Gastrocnemius medialis (tissue), 4 donors: Measurements from ENCODE around the gene CFLAR. TPM values are rescaled to one million over a fixed set of nuclear protein-coding genes. Genes with fewer than 3 reads are reported as not detected.
"Not testable (repeated sequence)": the region's sequence is repeated elsewhere in the genome, so short reads cannot be mapped to it uniquely, and the experiment has no call there.

Experiments used
- ATAC-seq, 2 donors: fragments of 150-250 bp; one replicate each; pipeline ENCODE4 v1.9.1; 2016
- DNase-seq, 2 donors: peaks; one replicate each; pipeline ENCODE4 v3.0.0-alpha.2; 2019
- H3K27ac ChIP-seq, 4 donors: fragments of 200-600 bp; sonication (generic); 1 replicate in 1 of 4; 2 replicates in 3 of 4; pipeline ENCODE4 v1.5.1; 2016 to 2018; ENCODE audit warnings: mild to moderate bottlenecking in 2 of 4, moderate library complexity in 1 of 4
- H3K27me3 ChIP-seq, 3 donors: fragments of 200-600 bp; sonication (generic) in 2 of 3; 1 replicate in 1 of 3; 2 replicates in 2 of 3; pipeline versions ENCODE4 v1.5.1 to v1.6.0; 2016 to 2019; ENCODE audit warnings: mild to moderate bottlenecking in 1 of 3, moderate library complexity in 1 of 3
- H3K36me3 ChIP-seq, 2 donors: fragments of 200-600 bp; sonication (generic) in 1 of 2; one replicate each; pipeline ENCODE4 v1.5.1; 2017 to 2018
- H3K4me1 ChIP-seq, 2 donors: fragments of 200-600 bp; sonication (generic) in 1 of 2; one replicate each; pipeline ENCODE4 v1.5.1; 2016 to 2017; ENCODE audit warnings: mild to moderate bottlenecking in 2 of 2
- H3K4me3 ChIP-seq, 4 donors: fragments of 200-600 bp; sonication (generic) in 3 of 4; 1 replicate in 1 of 4; 2 replicates in 3 of 4; pipeline ENCODE4 v1.5.1; 2016 to 2019; ENCODE audit warnings: mild to moderate bottlenecking in 2 of 4
- H3K9me3 ChIP-seq, 3 donors: fragments of 200-600 bp; sonication (generic) in 2 of 3; 1 replicate in 1 of 3; 2 replicates in 2 of 3; pipeline ENCODE4 v1.5.1; 2016 to 2019
- POLR2A ChIP-seq, 2 donors: fragments of 450-650 bp; IDR thresholded peaks; one replicate each; pipeline ENCODE4 v1.6.1; 2017; ENCODE audit warnings: antibody characterized with exemption in 2 of 2, mild to moderate bottlenecking in 2 of 2, moderate library complexity in 2 of 2
- in situ Hi-C, 4 donors: fragments of 200-750 bp; cut with MboI; loops; one replicate each; pipeline versions ENCODE4 v1.15.0 to v1.8.0; 2017; ENCODE audit warnings: low sequenced_read_pairs in 4 of 4
- intact Hi-C: fragments of 100-400 bp; cut with DNase I; formaldehyde crosslinking; loops from one replicate; pipeline ENCODE4 v1.15.1; 2023; ENCODE audit warnings: low total_unique reads
- total RNA-seq, 4 donors: library from RNA; depleted of rRNA; stranded (reverse); fragments of >200 nt; gene quantifications; one replicate each; pipeline versions ENCODE4 v1.1.0 to v1.2.3, GENCODE V29; 2016
- TF ChIP-seq, protein P1 (sequence below), 5 experiments: fragments of 450-650 bp in 3 of 5; fragments of 200-600 bp in 2 of 5; sonication (generic) in 2 of 5; IDR thresholded peaks in 4 of 5; conservative IDR thresholded peaks in 1 of 5; 1 replicate in 4 of 5; 2 replicates in 1 of 5; pipeline ENCODE4 v1.5.1; 2016 to 2019; ENCODE audit warnings: antibody characterized with exemption in 5 of 5, mild to moderate bottlenecking in 3 of 5, moderate library complexity in 3 of 5

Gene CFLAR
- total RNA-seq, 4 donors from 2014 or later = 298 to 491 (median 352) TPM

GRCh38 chr2:201167546-201167945 lies 51.6 kb downstream of the CFLAR start:
- H3K27ac ChIP-seq = peak overlapping the region in 2 of 4 donors; percentile 11 to 21
- ATAC-seq (no peak), DNase-seq (no peak)
- H3K9me3 ChIP-seq = no peaks in the 10 kb centered on the region
- no peaks in the 10 kb centered on the region for H3K4me1 ChIP-seq
- no peak for TF ChIP-seq POLR2A (IDR thresholded peaks at IDR 0.05)
- TF ChIP-seq, protein P1, sequence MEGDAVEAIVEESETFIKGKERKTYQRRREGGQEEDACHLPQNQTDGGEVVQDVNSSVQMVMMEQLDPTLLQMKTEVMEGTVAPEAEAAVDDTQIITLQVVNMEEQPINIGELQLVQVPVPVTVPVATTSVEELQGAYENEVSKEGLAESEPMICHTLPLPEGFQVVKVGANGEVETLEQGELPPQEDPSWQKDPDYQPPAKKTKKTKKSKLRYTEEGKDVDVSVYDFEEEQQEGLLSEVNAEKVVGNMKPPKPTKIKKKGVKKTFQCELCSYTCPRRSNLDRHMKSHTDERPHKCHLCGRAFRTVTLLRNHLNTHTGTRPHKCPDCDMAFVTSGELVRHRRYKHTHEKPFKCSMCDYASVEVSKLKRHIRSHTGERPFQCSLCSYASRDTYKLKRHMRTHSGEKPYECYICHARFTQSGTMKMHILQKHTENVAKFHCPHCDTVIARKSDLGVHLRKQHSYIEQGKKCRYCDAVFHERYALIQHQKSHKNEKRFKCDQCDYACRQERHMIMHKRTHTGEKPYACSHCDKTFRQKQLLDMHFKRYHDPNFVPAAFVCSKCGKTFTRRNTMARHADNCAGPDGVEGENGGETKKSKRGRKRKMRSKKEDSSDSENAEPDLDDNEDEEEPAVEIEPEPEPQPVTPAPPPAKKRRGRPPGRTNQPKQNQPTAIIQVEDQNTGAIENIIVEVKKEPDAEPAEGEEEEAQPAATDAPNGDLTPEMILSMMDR (IDR thresholded peaks at IDR 0.05 in 4 of 5, conservative IDR thresholded peaks at IDR 0.05 in 1 of 5) = no peak
- in situ Hi-C loops (no loop called here), intact Hi-C loops (no loop called here)
- peaks cover 12 to 37% of the 10 kb centered on the region in 2 donors for H3K36me3 ChIP-seq
- H3K27me3 ChIP-seq = no peaks in the 10 kb centered on the region
- no peak overlapping the region for H3K4me3 ChIP-seq

DNA sequence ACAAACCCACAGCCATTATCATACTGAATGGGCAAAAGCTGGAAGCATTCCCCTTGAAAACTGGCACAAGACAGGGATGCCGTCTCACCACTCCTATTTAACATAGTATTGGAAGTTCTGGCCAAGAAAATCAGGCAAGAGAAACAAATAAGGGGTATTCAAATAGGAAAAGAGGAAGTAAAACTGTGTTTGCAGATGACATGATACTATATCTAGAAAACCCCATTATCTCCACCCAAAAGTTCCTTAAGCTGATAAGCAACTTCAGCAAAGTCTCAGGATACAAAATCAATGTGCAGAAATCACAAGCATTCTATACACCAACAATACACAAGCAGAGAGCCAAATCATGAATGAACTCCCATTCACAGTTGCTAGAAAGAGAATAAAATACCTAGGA lies 52.5 kb downstream of the CFLAR start:
- H3K4me1 ChIP-seq, intact Hi-C loops, in situ Hi-C loops, DNase-seq, H3K4me3 ChIP-seq, H3K27me3 ChIP-seq, ATAC-seq, H3K9me3 ChIP-seq: not testable (repeated sequence)
- H3K36me3 ChIP-seq = peaks cover 9 to 28% of the 10 kb centered on the region in 2 donors
- peak overlapping the region in 1 of 4 donors; percentile 20 for H3K27ac ChIP-seq

DNA sequence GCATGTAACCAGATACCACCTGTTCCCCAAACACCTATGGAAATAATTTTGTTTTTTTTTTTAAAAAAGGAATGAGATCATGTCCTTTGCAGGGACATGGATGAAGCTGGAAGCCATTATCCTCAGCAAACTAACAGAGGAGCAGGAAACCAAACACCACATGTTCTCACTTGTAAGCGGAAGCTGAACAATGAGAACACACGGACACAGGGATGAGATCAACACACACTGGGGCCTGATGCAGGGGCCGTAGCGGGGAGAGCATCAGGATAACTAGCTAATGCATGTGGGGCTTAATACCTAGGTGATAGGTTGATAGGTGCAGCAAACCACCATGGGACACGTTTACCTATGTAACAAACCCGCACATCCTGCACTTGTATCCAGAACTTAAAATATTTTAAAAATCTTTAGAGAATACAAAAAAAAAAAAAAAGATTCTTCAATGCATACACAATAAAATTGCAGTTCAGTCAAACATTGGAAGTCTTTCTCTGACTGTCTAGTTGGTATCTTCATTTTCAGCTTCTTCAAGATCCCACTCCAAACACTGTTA lies 55.4 kb downstream of the CFLAR start:
- ATAC-seq (no peak), DNase-seq (no peak)
- Histone ChIP-seq H3K27ac (peak overlapping the region in 1 of 4 donors; percentile 23), H3K4me3 (no peak overlapping the region), H3K27me3 (no peaks in the 10 kb centered on the region), H3K36me3 (peaks cover 0 to 3% of the 10 kb centered on the region in 2 donors), H3K4me1 (no peaks in the 10 kb centered on the region), H3K9me3 (no peaks in the 10 kb centered on the region)
- in situ Hi-C loops (loop anchor here in 1 of 4 donors (10.0 kb wide), 1 partner anchor 207 kb away; the partner anchor contains the start of gene ORC2), intact Hi-C loops (no loop called here)
- TF ChIP-seq POLR2A (IDR thresholded peaks at IDR 0.05) = no peak
- TF ChIP-seq, protein P1 (IDR thresholded peaks at IDR 0.05 in 4 of 5, conservative IDR thresholded peaks at IDR 0.05 in 1 of 5) = no peak

- Histone ChIP-seq H3K4me1 (no peaks in the 10 kb centered on the region), H3K9me3 (no peaks in the 10 kb centered on the region), H3K4me3 (no peak overlapping the region), H3K36me3 (no peaks in the 10 kb centered on the region), H3K27ac (no peak overlapping the region), H3K27me3 (no peaks in the 10 kb centered on the region)
- TF ChIP-seq, protein P1 (IDR thresholded peaks at IDR 0.05 in 4 of 5, conservative IDR thresholded peaks at IDR 0.05 in 1 of 5) = no peak
- TF ChIP-seq POLR2A (IDR thresholded peaks at IDR 0.05) = no peak
- in situ Hi-C loops = loop anchor here in 1 of 4 donors (10.0 kb wide), 1 partner anchor 207 kb away; the partner anchor contains the start of gene ORC2
- ATAC-seq (peak in 1 of 2 donors; percentile 5), DNase-seq (no peak)
- intact Hi-C loops = no loop called here
Measured at GRCh38 chr2:201172279-201172678, 56.3 kb downstream of the CFLAR start.

DNA sequence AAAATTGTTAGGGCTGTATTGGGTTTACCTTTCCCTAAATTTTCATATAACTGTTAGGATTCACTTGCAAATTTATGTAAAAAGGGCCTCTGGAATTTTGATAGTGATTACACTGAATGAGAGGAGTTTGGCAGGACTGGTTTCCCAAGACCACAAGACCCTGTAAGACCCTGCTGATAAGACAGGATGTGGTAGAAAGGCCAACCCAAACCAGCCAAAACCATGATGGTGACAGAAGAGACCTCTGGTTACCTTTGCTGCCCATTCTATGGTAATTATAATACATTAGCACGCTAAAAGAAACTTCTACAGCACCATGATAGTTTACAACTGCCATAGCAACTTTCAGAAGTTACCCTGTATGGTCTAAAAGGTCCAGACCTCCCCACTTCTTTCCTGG lies 58.7 kb downstream of the CFLAR start:
- no peak for TF ChIP-seq POLR2A (IDR thresholded peaks at IDR 0.05)
- TF ChIP-seq, protein P1 (IDR thresholded peaks at IDR 0.05 in 4 of 5, conservative IDR thresholded peaks at IDR 0.05 in 1 of 5) = no peak
- intact Hi-C loops = loop anchor here (5.0 kb wide), 1 partner anchor 42 kb away; no protein-coding TSS in a partner anchor

More for the DNA sequence above, 58.7 kb downstream of the CFLAR start:
- Histone ChIP-seq H3K27ac (no peak overlapping the region), H3K27me3 (no peaks in the 10 kb centered on the region), H3K36me3 (no peaks in the 10 kb centered on the region), H3K4me3 (no peak overlapping the region), H3K9me3 (no peaks in the 10 kb centered on the region), H3K4me1 (no peaks in the 10 kb centered on the region)
- DNase-seq = no peak
- in situ Hi-C loops = loop anchor here in 1 of 4 donors (10.0 kb wide), 1 partner anchor 210 kb away; the partner anchor contains the start of gene ORC2
- no peak for ATAC-seq
